ENCODE results near the gene LRG1. TPM values are rescaled to one million over a fixed set of nuclear protein-coding genes. Genes with fewer than 3 reads are reported as not detected.

The LRG1 gene
- total RNA-seq, 1 experiment from 2014 or later: not detected

GRCh38 chr19:4579389-4579788 lies 39.6 kb upstream of the LRG1 start:
- H3K4me3 ChIP-seq (ENCODE audit: low read depth, low read length, poor library complexity, severe bottlenecking): no peak overlapping the region
- intact Hi-C loops (cut with micrococcal nuclease; ENCODE audit: unreplicated experiment): loop anchor here (5.0 to 10.0 kb wide), 2 partner anchors 58 to 215 kb away; partner anchors contain the start of genes FEM1A and TNFAIP8L1
- ChIA-PET POLR2A (ENCODE audit: low non-redundant PET) (no interaction called here), CTCF (no interaction called here)
- TF ChIP-seq, protein P1, sequence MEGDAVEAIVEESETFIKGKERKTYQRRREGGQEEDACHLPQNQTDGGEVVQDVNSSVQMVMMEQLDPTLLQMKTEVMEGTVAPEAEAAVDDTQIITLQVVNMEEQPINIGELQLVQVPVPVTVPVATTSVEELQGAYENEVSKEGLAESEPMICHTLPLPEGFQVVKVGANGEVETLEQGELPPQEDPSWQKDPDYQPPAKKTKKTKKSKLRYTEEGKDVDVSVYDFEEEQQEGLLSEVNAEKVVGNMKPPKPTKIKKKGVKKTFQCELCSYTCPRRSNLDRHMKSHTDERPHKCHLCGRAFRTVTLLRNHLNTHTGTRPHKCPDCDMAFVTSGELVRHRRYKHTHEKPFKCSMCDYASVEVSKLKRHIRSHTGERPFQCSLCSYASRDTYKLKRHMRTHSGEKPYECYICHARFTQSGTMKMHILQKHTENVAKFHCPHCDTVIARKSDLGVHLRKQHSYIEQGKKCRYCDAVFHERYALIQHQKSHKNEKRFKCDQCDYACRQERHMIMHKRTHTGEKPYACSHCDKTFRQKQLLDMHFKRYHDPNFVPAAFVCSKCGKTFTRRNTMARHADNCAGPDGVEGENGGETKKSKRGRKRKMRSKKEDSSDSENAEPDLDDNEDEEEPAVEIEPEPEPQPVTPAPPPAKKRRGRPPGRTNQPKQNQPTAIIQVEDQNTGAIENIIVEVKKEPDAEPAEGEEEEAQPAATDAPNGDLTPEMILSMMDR (conservative IDR thresholded peaks at IDR 0.05; ENCODE audit: low read depth, low read length): no peak
- TF ChIP-seq EZH2 (IDR thresholded peaks at IDR 0.05; ENCODE audit: borderline replicate concordance, low read depth, low read length, poor library complexity, severe bottlenecking): no peak
- H3K27ac ChIP-seq (ENCODE audit: low read depth, low read length, poor library complexity, severe bottlenecking): no peak overlapping the region
- peaks cover 23% of the 10 kb centered on the region for H3K4me1 ChIP-seq (ENCODE audit: insufficient read depth, low read length, poor library complexity, severe bottlenecking)
- BruUV-seq (replicated peaks): no TSS peak
- no peaks in the 10 kb centered on the region for H3K9me3 ChIP-seq (ENCODE audit: low read depth, low read length, poor library complexity, severe bottlenecking)
- peaks cover 9% of the 10 kb centered on the region for H3K27me3 ChIP-seq (replicated peaks; ENCODE audit: insufficient read depth, low read depth, low read length, poor library complexity)
- no peak for DNase-seq (ENCODE audit: low spot score)
- H3K36me3 ChIP-seq (ENCODE audit: insufficient read depth, low read length, poor library complexity, severe bottlenecking): no peaks in the 10 kb centered on the region

- BruUV-seq (replicated peaks): no TSS peak
- TF ChIP-seq, protein P1 (conservative IDR thresholded peaks at IDR 0.05; ENCODE audit: low read depth, low read length): no peak
- TF ChIP-seq EZH2 (IDR thresholded peaks at IDR 0.05; ENCODE audit: borderline replicate concordance, low read depth, low read length, poor library complexity, severe bottlenecking): no peak
- intact Hi-C loops (cut with micrococcal nuclease; ENCODE audit: unreplicated experiment): loop anchor here (5.0 to 10.0 kb wide), 2 partner anchors 59 to 216 kb away; partner anchors contain the start of genes FEM1A and TNFAIP8L1
- H3K9me3 ChIP-seq (ENCODE audit: low read depth, low read length, poor library complexity, severe bottlenecking): no peaks in the 10 kb centered on the region
- CTCF ChIA-PET: no interaction called here
- no peak for DNase-seq (ENCODE audit: low spot score)
- H3K4me1 ChIP-seq (ENCODE audit: insufficient read depth, low read length, poor library complexity, severe bottlenecking): peaks cover 24% of the 10 kb centered on the region
- peaks cover 9% of the 10 kb centered on the region for H3K27me3 ChIP-seq (replicated peaks; ENCODE audit: insufficient read depth, low read depth, low read length, poor library complexity)
- POLR2A ChIA-PET (ENCODE audit: low non-redundant PET): no interaction called here
- H3K36me3 ChIP-seq (ENCODE audit: insufficient read depth, low read length, poor library complexity, severe bottlenecking): no peaks in the 10 kb centered on the region
- H3K27ac ChIP-seq (ENCODE audit: low read depth, low read length, poor library complexity, severe bottlenecking): no peak overlapping the region
- H3K4me3 ChIP-seq (ENCODE audit: low read depth, low read length, poor library complexity, severe bottlenecking): no peak overlapping the region
Observed at GRCh38 chr19:4578552-4579248, 38.9 kb upstream of the LRG1 start.

DNA sequence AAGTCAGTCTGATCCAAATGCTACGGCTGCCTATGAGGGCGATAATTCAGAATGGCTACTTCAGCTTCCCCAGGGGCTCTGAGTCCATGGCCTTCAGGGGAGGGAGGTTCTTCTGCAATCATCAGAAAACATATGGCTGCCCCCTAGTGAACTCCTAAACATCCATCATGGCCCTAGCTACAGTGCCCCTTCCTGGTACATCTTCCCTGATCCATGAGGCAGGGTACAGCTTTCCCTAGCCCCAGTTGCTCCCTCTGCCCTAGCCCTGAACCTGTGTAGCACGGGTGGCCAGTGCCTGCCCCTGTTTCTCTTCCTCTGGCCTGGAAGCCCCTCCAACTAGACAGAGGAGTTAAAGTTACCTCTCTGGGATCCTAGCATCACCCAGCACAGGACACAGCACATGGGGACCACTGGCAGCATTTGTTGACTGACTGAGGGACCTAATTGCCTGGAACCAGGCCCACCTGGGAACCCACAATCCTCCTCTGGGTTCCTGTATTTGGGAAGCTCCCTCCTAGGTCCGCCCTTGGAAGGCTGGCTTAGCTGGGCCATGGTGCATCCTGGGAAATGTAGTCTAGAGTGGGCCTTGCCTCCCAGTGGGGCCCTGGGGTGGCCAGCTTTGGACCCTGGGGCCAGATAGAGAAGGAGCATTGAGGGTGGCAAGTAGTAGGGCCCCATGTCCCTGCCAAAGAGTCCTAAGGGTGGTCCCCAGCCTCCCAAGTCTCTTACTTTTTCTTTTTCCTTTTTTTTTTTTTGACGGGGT lies 37.4 kb upstream of the LRG1 start:
- ChIA-PET CTCF (interaction anchor here (0.5 to 1.8 kb wide), 3 partner anchors 56 to 67 kb away, joined by 5 to 7 read pairs (median 6); no protein-coding TSS in a partner anchor), POLR2A (ENCODE audit: low non-redundant PET) (no interaction called here)
- no peak for DNase-seq (ENCODE audit: low spot score)
- TF ChIP-seq EZH2 (IDR thresholded peaks at IDR 0.05; ENCODE audit: borderline replicate concordance, low read depth, low read length, poor library complexity, severe bottlenecking): no peak
- TF ChIP-seq, protein P1 (conservative IDR thresholded peaks at IDR 0.05; ENCODE audit: low read depth, low read length): no peak
- Histone ChIP-seq H3K4me3 (ENCODE audit: low read depth, low read length, poor library complexity, severe bottlenecking) (no peak overlapping the region), H3K36me3 (ENCODE audit: insufficient read depth, low read length, poor library complexity, severe bottlenecking) (no peaks in the 10 kb centered on the region), H3K27ac (ENCODE audit: low read depth, low read length, poor library complexity, severe bottlenecking) (no peak overlapping the region), H3K4me1 (ENCODE audit: insufficient read depth, low read length, poor library complexity, severe bottlenecking) (peaks cover 24% of the 10 kb centered on the region), H3K9me3 (ENCODE audit: low read depth, low read length, poor library complexity, severe bottlenecking) (no peaks in the 10 kb centered on the region), H3K27me3 (replicated peaks; ENCODE audit: insufficient read depth, low read depth, low read length, poor library complexity) (peaks cover 9% of the 10 kb centered on the region)
- intact Hi-C loops (cut with micrococcal nuclease; ENCODE audit: unreplicated experiment): loop anchor here (5.0 to 10.0 kb wide), 2 partner anchors 60 to 218 kb away; partner anchors contain the start of genes FEM1A and TNFAIP8L1
- no TSS peak for BruUV-seq (replicated peaks)

Measured in A673 (cell line).